HG03139 (cell line): ENCODE measurements around the gene NGLY1.

ENCODE experiments used
- ATAC-seq: cut with Tn5 transposase; IDR thresholded peaks from one replicate; pipeline ENCODE4 v1.9.1; 2021; ENCODE audit not compliant: unreplicated experiment

The NGLY1 gene

DNA sequence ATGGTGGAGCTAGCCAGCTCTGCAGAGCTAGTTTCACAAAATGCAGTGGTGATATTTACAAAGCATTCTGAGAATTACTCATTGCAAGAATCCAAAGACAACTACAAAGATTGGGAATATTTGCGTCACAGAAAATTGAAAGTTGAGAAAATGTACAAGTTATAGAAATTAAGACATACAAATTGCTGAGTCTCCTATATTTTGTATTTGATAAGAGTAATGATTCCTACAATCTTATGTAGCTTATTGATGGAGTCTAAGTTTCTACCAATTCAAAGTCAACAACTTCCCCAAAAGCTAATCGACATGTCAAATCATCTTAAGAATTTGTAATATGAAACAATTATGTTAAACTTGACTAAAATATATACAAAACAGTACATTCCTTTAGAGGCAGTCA, 72.2 kb downstream of the NGLY1 start:
- ATAC-seq, result no peak

- no peak for ATAC-seq
Observed at GRCh38 chr3:25708036-25708435, 75.2 kb downstream of the NGLY1 start.

DNA sequence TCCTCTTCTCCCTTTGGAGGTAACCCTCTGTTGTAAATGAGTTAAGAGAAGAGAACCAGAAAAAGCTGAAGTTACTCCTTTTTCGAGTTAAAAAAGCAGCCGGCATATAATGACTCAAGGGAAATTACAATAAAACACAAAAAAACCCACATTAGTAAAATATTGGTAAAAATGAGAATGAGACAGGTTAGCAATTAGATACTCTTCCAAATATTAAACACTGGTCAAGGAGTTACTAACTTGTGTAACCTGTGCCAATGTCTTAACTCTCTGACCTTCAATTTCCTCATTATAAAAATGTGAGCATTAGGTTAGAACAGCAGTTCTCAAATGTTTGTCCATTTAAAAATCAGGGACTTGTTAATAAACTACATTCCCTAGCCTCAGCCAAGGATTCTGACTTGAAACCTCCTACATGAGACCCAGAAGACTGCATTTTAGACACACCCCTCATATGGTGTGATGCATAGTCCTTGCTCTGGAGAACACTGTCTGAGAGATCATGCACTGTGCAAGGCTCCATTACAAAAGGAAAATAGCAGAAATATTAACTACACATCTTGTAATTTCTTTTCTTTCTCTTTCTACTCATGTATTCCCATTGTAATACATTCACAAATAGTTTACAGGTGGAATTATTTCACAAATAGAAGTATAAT, 75.8 kb downstream of the NGLY1 start:
- ATAC-seq, result no peak

DNA sequence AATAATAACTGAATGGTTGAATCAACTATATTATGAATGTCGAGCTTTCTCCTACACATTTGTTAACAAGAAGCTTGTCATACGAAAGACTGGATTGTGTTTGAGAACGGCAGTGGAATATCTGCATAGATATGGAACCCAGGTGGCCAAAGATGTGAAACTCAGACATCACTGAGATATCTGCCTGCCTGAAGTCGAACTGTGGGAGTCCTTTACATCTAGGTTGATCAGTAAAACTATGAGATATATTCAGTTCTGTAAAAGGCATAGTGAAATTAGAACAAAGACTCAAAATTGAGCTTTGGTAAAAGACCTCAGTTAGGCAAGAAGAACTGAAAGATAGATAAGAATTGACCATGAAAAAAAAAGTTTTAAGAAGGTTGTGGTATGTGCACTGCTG, 77.0 kb downstream of the NGLY1 start:
- ATAC-seq, result no peak

DNA sequence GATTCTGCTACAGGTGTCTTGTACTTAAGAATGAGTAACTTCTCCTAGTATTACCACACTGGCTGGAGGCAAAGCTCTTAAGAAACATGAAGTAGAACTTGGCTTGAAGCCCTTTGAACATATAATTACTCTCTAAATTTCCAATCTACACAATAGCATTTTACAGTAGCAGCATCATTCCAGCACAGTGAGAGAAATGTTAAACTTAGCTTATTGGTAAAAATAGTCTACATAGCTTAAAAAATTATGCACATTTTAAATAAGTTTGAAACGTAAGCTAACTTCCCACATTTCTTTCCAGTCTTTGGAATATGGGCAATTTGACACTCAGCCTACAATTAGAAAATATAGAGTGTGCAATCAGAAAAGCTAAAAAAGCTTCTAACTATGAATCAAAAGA, 85.7 kb downstream of the NGLY1 start:
- ATAC-seq, result no peak

DNA sequence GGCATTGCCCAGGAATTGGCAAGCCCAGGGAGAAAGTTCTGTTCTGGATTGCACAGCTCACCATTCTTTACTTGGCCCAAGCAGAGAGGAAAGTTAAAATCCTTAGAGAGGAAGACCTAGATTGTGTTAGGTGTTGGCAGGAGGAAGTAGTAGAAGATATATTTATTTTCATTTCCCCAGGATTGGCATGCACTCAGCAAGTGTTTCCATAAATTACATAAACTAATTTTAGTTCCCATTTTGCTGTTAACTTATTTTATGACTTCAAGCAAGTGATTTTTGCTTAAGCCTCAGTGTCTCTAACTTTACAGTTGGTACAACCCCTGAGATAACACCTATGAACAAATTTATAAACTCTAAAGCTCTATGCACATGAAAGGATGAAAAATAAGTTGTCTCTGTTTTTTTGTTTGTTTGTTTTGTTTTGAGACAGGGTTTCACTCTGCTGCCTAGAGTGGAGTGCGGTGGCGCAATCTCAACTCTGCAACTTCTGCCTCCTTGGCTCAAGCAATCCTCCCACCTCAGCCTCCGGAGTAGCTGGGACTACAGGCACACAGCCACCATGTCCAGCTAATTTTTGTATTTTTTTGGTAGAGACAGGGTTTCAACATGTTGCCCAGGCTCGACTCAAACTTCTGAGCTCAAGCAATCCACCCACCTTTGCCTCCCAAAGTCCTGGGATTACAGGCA, 87.4 kb downstream of the NGLY1 start:
- no peak for ATAC-seq

DNA sequence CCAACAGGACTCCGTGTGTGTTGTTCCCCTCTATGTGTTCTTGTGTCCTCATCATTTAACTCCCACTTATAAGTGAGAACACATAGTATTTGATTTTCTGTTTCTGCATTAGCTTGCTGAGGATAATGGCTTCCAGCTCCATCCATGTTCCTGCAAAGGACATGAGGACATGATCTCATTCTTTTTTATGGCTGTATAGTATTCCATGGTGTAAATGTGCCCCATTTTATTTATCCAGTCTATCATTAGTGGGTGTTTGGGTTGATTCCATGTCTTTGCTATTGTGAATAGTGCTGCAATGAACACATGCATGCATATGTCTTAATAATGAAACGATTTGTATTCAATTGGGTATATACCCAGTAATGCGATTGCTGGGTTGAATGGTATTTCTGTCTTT, 90.0 kb downstream of the NGLY1 start:
- no peak for ATAC-seq

GRCh38 chr3:25692341-25692740, 90.9 kb downstream of the NGLY1 start:
- ATAC-seq, result no peak

DNA sequence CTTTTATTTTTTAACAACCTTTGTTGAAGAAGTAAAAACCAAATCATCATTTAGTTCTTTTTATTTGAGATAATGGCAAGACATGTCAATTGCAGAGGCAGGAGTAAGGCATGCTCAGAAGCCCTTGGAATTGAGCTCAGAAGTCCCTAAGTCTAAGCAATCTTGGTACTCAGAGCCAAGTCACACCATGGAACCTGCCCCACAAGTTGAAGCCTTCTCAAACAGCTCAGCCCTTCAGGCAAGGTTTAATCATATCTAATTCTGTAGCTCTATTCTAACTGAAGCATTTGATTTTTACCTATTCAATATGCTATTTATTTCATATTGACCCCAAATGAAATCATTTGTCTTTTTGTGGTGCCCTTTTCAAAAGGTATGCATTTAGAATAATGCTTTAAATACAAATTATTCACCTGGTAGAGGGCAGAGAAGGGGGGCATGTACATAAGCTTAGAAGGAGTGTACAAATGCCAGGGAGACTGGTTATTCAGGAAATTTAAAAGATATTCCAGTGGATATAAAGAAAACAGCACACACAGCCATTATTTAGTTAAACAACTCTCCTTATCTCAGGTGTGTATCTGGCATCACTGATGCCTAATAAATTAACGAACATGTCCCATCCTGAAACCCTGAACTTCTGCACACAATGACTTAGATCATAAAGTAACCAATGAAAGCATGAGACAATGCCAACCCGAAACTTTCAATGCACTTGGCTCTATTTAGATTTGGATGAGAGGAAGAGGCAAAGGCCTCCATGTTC, 92.3 kb downstream of the NGLY1 start:
- no peak for ATAC-seq

DNA sequence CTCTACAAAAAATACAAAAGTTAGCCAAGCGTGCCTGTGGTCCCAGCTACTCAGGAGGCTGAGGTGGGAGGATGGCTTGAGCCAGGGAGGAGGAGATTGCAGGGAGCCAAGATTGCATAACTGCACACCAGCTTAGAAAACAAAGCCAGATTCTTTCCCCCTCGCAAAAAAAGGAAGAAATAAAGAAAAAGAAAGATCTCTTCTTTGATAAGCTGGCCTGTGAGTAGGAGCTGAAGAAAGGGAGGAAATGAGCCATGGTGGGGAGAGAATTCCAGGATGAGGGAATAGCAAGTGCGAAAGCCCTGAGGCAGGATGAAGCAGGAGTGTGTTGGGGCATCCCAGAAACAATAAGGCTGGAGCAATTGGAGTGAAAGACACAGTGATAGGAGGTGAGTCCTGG, 94.0 kb downstream of the NGLY1 start:
- no peak for ATAC-seq

- no peak for ATAC-seq
Observed at GRCh38 chr3:25687742-25688141, 95.5 kb downstream of the NGLY1 start.

DNA sequence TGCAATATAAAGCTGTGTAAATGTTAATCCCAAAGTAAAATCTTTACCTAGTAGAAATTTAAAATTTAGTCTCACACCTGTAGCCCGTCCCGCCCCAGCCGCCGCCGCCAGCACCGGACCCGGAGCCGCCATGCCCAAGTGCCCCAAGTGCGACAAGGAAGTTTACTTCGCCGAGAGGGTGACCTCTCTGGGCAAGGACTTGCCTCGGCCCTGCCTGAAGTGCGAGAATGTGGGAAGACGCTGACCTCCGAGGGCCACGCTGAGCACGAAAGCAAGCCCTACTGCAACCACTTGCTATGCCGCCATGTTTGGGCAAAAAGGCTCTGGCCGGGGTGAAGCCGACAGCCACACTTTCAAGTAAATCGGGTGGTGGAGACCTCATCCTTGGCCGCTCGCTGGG, 96.5 kb downstream of the NGLY1 start:
- ATAC-seq, result no peak

DNA sequence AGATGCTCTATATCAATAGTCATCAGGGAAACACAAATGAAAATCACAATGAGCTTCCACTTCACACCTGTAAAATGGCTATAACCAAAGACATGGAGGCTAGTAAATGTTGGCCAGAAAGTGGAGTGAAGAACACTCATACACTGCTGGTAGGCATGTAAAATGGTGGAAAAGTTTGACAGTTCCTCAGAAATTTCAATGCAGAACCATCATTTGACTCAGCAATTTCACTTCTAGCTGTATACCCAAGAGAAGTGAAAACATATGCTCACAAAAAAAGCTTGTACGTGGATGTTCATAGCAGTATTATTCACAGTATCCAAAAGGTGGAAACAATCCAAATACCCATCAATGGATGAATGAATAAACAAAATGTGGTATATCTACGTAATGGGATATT, 99.4 kb downstream of the NGLY1 start:
- no peak for ATAC-seq

GRCh38 chr3:25683410-25683809, 99.8 kb downstream of the NGLY1 start:
- no peak for ATAC-seq

DNA sequence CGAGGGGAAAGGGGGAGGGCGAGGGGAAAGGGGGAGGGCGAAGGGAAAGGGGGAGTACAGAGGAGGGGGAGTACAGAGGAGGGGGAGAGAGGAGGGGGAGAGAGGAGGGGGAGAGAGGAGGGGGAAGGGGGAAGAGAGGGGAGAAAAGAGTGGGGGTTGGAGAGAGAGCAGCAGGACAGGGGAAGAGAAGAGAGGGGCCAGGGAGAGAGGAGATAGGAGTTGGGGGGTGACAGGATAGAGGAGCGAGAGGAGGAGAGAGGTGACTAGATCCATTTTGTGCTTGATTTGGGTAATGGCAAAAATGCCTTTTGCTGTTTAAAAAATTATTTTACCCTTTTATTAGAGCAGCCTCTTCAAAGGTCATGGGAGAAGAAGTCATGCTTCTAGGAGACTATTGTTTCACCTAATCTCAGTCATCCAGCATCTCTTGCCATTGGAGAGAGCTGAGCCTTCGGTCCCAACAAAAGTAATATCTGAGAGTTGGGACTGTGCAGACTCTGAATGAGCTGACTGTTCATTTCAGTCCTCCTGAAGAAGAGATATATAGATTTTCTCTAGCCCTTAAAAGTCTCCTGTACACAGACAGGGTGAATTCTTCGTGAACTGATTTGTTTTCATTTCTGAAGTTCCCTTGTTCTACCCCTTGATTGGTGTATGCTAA, 103.5 kb downstream of the NGLY1 start:
- ATAC-seq, result no peak

DNA sequence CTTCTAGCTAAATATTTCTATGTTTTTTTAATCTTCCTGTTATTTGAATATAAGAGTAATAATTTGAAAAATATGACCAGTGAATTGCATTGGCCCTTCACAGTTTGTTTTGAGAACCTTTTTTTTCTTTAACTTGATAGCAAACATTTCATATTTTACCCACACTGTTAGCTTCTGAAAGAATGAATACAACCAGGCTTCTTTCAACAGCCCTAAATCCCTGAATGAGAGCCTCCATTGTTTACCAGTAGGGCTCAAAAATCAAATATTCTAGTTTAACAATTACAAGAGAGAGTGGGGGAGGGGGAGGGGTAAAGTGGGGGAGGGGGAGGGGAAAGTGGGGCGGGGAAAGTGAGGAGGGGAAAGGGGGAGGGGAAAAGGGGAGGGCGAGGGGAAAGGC, 104.1 kb downstream of the NGLY1 start:
- ATAC-seq, result no peak

DNA sequence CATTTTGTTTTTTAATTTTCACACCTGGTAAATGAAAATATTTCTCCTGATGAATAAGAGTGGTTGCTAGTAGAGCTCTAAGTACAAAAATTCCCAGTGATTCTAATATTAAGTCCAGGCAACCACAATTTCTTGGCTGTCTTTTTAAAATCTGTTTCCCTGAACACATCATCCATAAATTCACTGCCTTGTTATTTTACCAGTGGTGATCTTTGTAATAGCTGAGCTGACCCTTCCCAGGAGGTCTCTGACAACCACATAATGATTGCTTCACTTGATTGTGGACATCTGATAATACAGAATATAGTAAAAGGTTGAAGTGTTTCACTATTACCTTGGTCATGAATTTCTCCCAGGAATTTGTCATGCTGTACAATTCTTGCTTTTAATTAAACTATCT, 104.7 kb downstream of the NGLY1 start:
- ATAC-seq, result no peak

DNA sequence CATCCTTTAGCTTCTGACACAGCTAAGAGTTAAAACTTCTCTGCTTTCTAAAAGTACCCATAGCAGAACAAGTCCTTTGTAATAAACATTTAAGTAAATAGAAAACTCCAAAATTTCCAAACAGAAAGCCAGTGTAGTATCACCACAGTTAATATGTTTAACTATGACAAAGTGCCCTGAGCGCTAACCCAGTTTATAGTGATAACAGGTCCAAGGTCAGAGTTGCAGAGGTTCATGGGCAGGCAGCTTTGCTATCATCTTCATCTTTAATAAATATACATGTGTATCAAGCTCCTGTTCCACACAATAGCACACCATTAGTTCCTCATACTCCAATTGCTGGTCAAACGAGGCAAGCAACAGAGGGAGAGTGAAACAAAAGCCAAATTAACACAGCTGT, 106.1 kb downstream of the NGLY1 start:
- ATAC-seq, result no peak

DNA sequence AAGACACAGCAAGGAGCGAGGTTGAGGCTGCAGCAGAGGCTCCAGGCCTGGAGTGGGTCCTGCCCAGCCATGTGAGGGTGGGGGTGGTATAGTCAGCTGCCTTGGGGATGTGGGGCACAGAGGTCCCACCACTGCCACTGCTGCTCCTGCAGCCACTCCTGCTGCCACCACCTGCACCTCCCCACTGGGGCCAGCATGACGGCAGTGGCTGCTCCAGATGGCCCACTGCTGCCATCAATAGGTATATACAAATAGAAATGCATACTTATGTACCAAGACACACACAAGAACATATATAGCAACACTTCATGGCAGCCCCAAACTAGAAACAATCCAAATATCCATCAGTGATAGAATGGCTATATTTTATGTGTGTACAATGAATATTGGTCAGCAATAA, 108.6 kb downstream of the NGLY1 start:
- ATAC-seq, result no peak

DNA sequence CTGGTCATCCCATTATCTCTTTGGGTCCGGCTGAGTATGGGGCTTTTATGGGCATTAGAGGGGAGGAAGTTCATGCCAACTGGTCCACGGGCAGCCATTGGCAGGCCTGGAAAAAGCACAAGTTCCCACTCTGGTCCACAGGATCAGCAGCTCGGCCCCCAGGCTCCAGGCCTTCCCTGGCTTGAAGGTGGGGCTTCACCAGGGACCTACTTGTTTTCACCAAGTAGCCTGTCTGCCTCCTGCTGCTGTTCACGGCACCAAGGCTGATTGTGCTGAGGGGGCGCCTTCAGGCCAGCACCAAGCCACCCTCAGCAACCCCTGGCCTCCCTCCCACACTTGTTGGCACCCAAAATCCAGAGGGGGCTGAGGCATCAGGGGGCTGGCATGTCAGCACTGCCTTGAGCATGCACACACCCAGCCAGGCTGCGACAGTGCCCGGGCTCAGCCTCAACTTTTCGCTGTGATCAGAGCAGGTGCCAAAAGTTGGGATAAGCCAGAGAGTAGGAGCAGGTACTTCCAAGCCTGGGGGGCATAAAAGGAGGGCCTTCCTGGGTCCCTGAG, 109.4 kb downstream of the NGLY1 start:
- no peak for ATAC-seq
